Measurements from ENCODE around the gene LILRA5. TPM values are rescaled to one million over a fixed set of nuclear protein-coding genes. Genes with fewer than 3 reads are reported as not detected.
A peak's percentile ranks its signal among the peaks of the same experiment; 100 is the strongest.
"Not testable (repeated sequence)": the region's sequence is repeated elsewhere in the genome, so short reads cannot be mapped to it uniquely, and the experiment has no call there.

The LILRA5 gene
- total and polyA plus RNA-seq, 8 donors, result 0.44 to 52.8 (median 0.84) TPM; not detected in 1

DNA sequence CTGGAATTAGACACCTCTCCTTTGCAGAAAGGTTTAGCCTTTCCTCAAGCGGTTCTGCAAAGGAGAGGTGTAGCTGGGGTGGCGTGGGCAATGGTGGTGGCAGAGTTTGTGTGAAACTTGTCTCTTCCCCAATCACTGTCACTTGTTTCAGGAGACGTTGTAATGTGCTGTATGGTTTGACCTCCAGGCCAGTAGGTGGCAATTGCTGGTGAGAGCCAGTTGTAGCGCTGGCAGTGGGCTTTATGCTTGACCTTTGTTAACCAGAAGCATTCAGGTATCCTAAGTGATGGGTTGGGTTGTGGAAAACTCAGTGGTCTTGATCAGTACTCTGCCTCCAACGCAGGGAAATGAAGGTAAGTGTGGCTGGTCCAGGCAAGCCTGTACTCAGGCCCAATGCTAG is 12.7 kb upstream of the LILRA5 start:
- no peak for ATAC-seq
- peaks cover 0 to 6% of the 10 kb centered on the region in 2 donors for H3K4me1 ChIP-seq

DNA sequence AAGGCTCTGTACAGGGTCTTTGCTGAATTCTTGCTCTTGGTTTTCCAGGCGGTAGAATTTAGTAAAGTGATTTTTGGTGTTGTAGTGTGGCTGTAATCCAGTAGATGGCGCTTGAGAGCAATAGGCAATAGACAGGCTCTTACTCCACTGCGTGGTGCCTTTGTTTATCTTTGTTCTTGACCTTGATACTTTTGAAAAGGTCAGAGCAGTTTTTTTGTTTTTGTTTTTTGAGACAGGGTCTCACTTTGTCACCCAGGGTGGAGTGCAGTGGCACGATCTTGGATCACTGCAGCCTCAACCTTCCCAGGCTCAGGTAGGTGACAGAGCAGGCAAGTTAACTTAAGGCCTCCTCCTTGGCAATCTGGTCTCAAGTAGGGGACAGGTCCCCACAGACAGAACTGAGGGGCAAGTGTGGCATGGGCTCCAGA is 12.2 kb upstream of the LILRA5 start:
- Histone ChIP-seq H3K4me1 (peaks cover 0 to 6% of the 10 kb centered on the region in 2 donors), H3K4me3 (no peak overlapping the region), H3K9me3 (no peaks in the 10 kb centered on the region), H3K27ac (no peak overlapping the region), H3K36me3 (no peaks in the 10 kb centered on the region), H3K27me3 (peaks cover 4 to 39% of the 10 kb centered on the region in 2 donors)
- ATAC-seq (peak; percentile 91), DNase-seq (peak in 1 of 4 donors; percentile 49)
- TF ChIP-seq, protein P1, sequence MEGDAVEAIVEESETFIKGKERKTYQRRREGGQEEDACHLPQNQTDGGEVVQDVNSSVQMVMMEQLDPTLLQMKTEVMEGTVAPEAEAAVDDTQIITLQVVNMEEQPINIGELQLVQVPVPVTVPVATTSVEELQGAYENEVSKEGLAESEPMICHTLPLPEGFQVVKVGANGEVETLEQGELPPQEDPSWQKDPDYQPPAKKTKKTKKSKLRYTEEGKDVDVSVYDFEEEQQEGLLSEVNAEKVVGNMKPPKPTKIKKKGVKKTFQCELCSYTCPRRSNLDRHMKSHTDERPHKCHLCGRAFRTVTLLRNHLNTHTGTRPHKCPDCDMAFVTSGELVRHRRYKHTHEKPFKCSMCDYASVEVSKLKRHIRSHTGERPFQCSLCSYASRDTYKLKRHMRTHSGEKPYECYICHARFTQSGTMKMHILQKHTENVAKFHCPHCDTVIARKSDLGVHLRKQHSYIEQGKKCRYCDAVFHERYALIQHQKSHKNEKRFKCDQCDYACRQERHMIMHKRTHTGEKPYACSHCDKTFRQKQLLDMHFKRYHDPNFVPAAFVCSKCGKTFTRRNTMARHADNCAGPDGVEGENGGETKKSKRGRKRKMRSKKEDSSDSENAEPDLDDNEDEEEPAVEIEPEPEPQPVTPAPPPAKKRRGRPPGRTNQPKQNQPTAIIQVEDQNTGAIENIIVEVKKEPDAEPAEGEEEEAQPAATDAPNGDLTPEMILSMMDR (IDR thresholded peaks at IDR 0.05), result peak; percentile 78 to 89
- intact Hi-C loops (cut with DNase I), result loop anchor here in 1 of 2 donors (10.0 kb wide), 1 partner anchor 70 kb away; no protein-coding TSS in a partner anchor

More for the DNA sequence above, 12.7 kb upstream of the LILRA5 start:
- no peak for DNase-seq
- Histone ChIP-seq H3K27me3 (peaks cover 4 to 39% of the 10 kb centered on the region in 2 donors), H3K27ac (no peak overlapping the region), H3K36me3 (no peaks in the 10 kb centered on the region), H3K4me3 (no peak overlapping the region), H3K9me3 (no peaks in the 10 kb centered on the region)
- intact Hi-C loops (cut with DNase I), result loop anchor here in 1 of 2 donors (10.0 kb wide), 1 partner anchor 69 kb away; no protein-coding TSS in a partner anchor
- TF ChIP-seq, protein P1 (IDR thresholded peaks at IDR 0.05), result no peak

- no peaks in the 10 kb centered on the region for H3K36me3 ChIP-seq
- H3K27me3 ChIP-seq, result peaks cover 4 to 33% of the 10 kb centered on the region in 2 donors
- no peak for ATAC-seq
- TF ChIP-seq, protein P1 (IDR thresholded peaks at IDR 0.05), result no peak
- H3K4me1 ChIP-seq, result peaks cover 0 to 10% of the 10 kb centered on the region in 2 donors
- no peak overlapping the region for H3K27ac ChIP-seq
- DNase-seq, result no peak
- intact Hi-C loops (cut with DNase I), result loop anchor here in 1 of 2 donors (10.0 kb wide), 1 partner anchor 71 kb away; no protein-coding TSS in a partner anchor
- no peaks in the 10 kb centered on the region for H3K9me3 ChIP-seq
- no peak overlapping the region for H3K4me3 ChIP-seq
These were observed 11.1 kb upstream of the LILRA5 start for GRCh38 chr19:54324071-54324470.

DNA sequence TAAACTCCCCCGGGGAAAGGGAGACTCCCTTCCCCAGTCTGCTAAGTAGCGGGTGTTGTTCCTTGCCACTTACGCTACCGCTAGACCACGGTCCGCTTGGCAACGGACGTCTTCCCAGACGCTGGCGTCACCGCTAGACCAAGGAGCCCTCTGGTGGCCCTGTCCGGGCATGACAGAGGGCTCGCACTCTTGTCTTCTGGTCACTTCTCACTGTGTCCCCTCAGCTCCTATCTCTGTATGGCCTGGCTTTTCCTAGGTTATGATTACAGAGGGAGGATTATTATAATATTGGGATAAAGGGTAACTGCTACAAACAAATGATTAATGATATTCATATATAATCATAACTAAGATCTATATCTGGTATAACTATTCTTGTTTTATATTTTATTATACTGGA is 10.0 kb upstream of the LILRA5 start:
- H3K4me1 ChIP-seq, result peaks cover 0 to 22% of the 10 kb centered on the region in 2 donors
- not testable (repeated sequence) for H3K36me3 ChIP-seq, ATAC-seq, H3K27ac ChIP-seq, H3K9me3 ChIP-seq, H3K4me3 ChIP-seq
- H3K27me3 ChIP-seq, result peaks cover 4 to 34% of the 10 kb centered on the region in 2 donors
- TF ChIP-seq, protein P1 (IDR thresholded peaks at IDR 0.05), result peak in 1 of 2 donors; percentile 26
- peak in 1 of 4 donors; percentile 82 for DNase-seq
- intact Hi-C loops (cut with DNase I), result loop anchor here in 1 of 2 donors (10.0 kb wide), 1 partner anchor 72 kb away; no protein-coding TSS in a partner anchor

GRCh38 chr19:54322295-54322694 is 9.3 kb upstream of the LILRA5 start:
- Histone ChIP-seq H3K27me3 (peaks cover 4 to 41% of the 10 kb centered on the region in 2 donors), H3K4me1 (peaks cover 0 to 28% of the 10 kb centered on the region in 2 donors)
- not testable (repeated sequence) for DNase-seq, ATAC-seq, H3K9me3 ChIP-seq, H3K4me3 ChIP-seq, H3K27ac ChIP-seq, H3K36me3 ChIP-seq
- intact Hi-C loops (cut with DNase I), result loop anchor here in 1 of 2 donors (10.0 kb wide), 1 partner anchor 73 kb away; no protein-coding TSS in a partner anchor

All from left lung (tissue), 10 donors.